Measurements from ENCODE around the gene SLC23A2.

DNA sequence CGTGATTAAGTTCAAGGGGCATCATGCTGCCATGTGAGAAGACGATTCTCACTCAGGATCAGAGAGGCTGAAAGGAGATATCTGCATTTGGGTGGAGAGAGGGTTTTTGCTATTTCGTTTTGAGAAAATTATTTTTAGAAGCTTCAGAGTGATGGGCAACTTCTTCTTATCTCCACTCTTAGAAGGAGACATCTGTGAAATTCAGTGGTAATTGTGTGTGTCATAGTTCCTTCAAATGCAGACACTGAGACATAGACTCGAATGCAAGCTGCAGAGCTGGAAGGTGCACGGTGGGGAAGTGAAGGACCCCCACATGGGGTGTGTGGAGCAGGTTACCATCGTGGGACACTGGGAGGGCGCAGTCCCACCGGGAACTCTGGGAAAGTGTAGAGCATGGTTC is 162.8 kb downstream of the SLC23A2 start:
- TF ChIP-seq SMC3 (conservative IDR thresholded peaks at IDR 0.05; ENCODE audit: poor library complexity): no peak
- no peak for TF ChIP-seq EZH2 (IDR thresholded peaks at IDR 0.05; ENCODE audit: borderline replicate concordance, insufficient read depth, low read length, poor library complexity, severe bottlenecking)
- TF ChIP-seq, protein P1, sequence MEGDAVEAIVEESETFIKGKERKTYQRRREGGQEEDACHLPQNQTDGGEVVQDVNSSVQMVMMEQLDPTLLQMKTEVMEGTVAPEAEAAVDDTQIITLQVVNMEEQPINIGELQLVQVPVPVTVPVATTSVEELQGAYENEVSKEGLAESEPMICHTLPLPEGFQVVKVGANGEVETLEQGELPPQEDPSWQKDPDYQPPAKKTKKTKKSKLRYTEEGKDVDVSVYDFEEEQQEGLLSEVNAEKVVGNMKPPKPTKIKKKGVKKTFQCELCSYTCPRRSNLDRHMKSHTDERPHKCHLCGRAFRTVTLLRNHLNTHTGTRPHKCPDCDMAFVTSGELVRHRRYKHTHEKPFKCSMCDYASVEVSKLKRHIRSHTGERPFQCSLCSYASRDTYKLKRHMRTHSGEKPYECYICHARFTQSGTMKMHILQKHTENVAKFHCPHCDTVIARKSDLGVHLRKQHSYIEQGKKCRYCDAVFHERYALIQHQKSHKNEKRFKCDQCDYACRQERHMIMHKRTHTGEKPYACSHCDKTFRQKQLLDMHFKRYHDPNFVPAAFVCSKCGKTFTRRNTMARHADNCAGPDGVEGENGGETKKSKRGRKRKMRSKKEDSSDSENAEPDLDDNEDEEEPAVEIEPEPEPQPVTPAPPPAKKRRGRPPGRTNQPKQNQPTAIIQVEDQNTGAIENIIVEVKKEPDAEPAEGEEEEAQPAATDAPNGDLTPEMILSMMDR (IDR thresholded peaks at IDR 0.05; ENCODE audit: poor library complexity, severe bottlenecking): no peak
- no peak for TF ChIP-seq POLR2AphosphoS5 (IDR thresholded peaks at IDR 0.05)
- TF ChIP-seq EP300 (conservative IDR thresholded peaks at IDR 0.05; ENCODE audit: poor library complexity, severe bottlenecking): no peak
- TF ChIP-seq MXI1 (conservative IDR thresholded peaks at IDR 0.05; ENCODE audit: poor library complexity, severe bottlenecking): no peak

Measured in neural cell (in vitro differentiated cells).